NCI-H1092 treated with DMSO at 0.1 percent for 48 hours (cell line): Measurements from ENCODE around the gene ENTPD8.
"Not testable (repeated sequence)": the region's sequence is repeated elsewhere in the genome, so short reads cannot be mapped to it uniquely, and the experiment has no call there.

Experiments used
- DNase-seq: peaks from one replicate; lab custom pipeline; 2025; lab: John Stamatoyannopoulos, UW

The ENTPD8 gene

DNA sequence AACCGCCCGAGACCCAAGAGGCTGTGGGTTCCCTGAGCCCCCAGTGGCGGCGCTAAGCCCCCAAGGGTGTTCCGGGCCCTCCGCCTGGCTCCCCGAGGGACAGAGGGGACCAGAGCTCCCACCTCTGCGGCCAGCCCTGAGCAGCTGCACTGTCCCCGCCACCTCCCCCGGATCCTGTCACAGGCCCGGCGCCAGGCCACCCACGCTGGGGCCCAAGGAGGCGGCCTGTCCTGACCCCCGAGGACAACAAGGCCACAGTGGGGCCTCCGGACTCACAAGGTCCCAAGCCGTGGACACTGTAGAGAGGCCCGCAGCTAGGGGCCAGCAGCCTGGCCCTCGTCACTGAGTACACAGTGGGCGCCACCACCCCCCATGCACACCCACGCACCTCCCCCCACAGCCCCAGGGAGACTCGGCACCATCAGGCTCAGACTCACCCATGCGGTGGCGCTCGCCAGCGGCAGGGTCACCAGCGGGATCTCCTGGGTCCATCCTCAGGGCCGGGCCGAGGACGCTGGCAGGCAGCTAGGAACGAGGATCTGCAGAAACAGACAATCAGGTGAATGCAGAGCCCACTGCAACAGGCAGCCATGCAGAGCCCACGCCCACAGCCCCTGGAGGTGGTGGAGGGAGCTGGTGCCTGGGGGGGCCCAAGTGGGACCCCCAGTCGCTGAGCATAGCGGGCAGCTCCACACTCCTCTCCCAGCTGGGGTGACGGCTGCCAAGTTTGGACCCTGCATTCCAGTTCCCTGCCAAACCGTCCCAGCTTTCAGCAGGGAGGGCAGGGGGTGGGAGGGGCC lies 46.1 kb downstream of the ENTPD8 start:
- no peak for DNase-seq

GRCh38 chr9:137393176-137394150 lies 47.7 kb downstream of the ENTPD8 start:
- DNase-seq = no peak

- no peak for DNase-seq
Measured at GRCh38 chr9:137392232-137393007, 48.7 kb downstream of the ENTPD8 start.

GRCh38 chr9:137391411-137391754 lies 49.8 kb downstream of the ENTPD8 start:
- DNase-seq = no peak

GRCh38 chr9:137390553-137391410 lies 50.4 kb downstream of the ENTPD8 start:
- DNase-seq = no peak

DNA sequence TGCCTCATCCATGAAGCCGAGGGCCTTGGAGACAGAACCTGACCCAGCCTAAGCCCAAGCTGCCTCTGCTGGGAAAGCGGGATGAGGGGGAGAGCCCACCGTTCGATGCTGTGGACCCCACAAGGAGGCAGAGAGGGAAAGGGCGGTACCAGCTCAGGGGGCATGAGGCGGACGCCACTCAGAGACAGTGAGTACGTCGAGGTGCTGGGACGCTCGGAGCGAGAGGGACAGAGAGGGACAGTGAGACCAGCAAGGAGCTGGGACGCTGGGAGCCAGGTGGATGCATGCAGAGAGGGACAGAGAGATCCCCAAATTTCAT lies 51.8 kb downstream of the ENTPD8 start:
- DNase-seq = no peak

DNA sequence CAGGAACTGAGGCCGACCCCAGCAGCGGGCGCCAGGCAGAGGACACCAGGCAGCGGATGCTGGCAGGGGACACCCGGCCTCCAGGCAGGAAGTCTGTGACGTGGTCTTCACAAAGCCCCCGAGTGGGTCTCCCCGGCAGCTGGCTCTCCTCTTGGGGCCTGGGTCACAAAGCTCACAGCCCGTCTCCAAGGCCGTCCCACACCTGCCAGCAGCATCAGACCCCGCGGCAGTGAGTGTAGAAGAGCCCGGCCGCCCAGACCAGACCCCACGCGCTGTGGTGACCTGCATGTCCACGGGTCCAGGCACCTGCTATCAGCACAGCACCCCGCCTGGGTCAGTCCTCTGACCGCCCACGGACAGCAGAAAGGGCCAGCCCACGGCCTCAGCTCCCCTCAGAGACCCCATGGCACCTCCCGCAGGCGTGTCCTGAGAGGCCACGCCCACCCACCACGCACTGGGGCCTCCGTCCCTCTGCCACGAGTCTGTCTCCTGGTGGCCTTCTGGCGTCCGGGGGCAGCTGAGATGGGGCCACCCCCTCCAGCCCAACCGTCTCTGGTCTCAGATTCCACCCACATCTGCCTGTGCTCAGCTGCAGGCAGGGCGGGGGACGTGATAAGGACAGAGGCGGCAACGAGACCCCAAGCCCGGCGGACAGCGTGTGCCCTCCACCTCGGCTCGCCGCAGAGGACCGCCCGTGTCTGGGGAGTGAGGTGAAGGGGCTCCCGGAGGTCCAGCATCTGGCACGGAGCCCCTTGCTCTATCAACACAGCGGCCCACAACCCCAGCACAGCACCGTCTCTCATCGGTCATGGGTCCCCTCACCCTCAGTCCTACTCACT lies 52.3 kb downstream of the ENTPD8 start:
- DNase-seq = no peak

DNA sequence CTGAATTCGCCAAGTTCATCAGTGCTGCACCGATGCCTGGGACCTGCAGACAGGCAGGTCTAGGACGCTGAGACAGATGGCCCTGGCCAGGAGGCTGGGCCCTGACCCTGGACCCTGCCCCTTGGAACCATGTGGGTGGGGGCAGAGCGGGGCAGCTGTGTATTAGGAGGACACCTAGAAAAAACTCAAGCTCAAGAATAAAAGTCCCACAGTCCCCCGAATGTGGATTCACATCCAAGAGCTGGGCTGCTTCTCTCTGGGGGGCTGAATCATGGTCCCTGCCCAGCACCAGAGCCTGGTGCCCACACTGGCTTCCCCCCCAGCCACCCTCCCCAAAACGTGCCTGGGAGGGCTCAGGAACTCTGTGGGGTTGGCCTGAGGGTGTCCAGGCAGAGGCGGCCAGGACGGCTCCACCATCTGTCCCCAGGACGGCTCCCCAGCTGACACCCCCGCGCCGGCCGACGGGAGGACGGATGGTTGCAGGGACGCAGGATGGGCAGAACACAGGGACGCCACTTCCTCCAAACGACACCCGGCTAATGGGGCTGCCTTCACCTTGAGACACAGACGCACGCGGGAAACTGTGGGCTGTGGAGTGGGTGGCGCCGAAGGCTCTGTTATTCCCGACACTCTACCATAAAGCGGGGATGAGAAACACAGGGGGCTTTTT lies 53.1 kb downstream of the ENTPD8 start:
- DNase-seq = no peak

- no peak for DNase-seq
Measured at GRCh38 chr9:137387114-137387890, 53.9 kb downstream of the ENTPD8 start.

- DNase-seq = not testable (repeated sequence)
Measured at GRCh38 chr9:137386507-137387113, 54.5 kb downstream of the ENTPD8 start.

DNA sequence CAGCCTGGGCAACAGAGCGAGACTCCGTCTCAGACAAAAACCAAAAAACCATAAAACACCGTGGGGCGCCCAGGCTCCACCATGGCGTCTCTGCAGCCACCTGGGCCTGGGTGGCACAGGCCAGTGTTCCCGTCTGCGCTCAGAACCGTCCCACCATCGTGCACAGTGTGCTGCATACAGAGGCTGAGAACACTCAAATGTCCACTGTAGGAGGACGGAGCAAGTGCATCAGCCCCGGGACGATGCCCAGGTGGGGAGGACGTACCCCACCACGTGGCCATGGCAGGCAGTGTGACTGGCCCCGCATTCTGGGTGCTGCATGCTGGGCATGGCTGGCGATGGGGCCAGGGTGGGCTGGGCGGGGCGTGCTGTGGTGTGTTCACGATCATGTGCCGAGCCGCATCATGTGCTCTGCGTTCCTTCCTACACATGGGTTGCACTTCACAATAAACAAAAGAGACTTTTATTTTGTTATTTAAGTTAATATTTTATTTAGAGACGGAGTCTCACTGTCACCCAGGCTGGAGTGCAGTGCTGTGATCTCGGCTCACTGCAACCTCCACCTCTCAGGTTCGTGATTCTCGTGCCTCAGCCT lies 56.0 kb downstream of the ENTPD8 start:
- no peak for DNase-seq
